Upper lobe of left lung (tissue), 4 donors: ENCODE results near the gene CHP2.

Experiments used
- POLR2AphosphoS5 ChIP-seq, 2 donors: sonication (generic); formaldehyde crosslinking; IDR thresholded peaks; one replicate each; pipeline ENCODE4 v1.5.1; 2017; ENCODE audit warnings: antibody characterized with exemption in 2 of 2
- TF ChIP-seq, protein P1 (sequence below), 6 experiments: fragments of 450-650 bp in 4 of 6; fragments of 200-600 bp in 2 of 6; sonication (generic) in 2 of 6; IDR thresholded peaks; one replicate each; pipeline ENCODE4 v1.5.1; 2016 to 2019; ENCODE audit warnings: antibody characterized with exemption in 6 of 6

DNA sequence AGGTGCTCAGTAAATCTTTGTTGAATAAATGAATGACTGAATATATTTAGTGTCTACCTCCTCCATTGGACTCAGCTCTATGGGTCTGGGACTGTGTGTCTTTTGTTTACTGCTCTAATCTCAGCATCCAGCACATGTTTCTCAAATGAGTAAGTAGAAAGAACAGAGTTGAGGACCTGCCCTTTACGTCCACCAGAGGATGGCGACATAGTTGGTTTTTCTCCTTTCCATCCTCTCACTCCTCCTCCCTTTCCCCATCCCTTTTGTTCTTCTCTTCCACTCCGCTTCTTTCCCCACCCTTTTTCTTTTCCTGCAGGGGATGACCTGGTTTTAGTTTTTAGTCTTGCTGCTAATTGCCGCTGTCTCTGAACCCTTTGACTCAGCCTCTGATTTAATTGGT lies 12.1 kb upstream of the CHP2 start:
- TF ChIP-seq, protein P1, sequence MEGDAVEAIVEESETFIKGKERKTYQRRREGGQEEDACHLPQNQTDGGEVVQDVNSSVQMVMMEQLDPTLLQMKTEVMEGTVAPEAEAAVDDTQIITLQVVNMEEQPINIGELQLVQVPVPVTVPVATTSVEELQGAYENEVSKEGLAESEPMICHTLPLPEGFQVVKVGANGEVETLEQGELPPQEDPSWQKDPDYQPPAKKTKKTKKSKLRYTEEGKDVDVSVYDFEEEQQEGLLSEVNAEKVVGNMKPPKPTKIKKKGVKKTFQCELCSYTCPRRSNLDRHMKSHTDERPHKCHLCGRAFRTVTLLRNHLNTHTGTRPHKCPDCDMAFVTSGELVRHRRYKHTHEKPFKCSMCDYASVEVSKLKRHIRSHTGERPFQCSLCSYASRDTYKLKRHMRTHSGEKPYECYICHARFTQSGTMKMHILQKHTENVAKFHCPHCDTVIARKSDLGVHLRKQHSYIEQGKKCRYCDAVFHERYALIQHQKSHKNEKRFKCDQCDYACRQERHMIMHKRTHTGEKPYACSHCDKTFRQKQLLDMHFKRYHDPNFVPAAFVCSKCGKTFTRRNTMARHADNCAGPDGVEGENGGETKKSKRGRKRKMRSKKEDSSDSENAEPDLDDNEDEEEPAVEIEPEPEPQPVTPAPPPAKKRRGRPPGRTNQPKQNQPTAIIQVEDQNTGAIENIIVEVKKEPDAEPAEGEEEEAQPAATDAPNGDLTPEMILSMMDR (IDR thresholded peaks at IDR 0.05), result no peak
- no peak for TF ChIP-seq POLR2AphosphoS5 (IDR thresholded peaks at IDR 0.05)
